Measurements from ENCODE around the gene NPY.

The NPY gene

GRCh38 chr7:24313777-24314176 lies 29.8 kb downstream of the NPY start:
- DNase-seq (ENCODE audit: low read depth, low spot score), result no peak

- no peak for DNase-seq (ENCODE audit: low read depth, low spot score)
Measured at GRCh38 chr7:24316340-24316739, 32.4 kb downstream of the NPY start.

- no peak for DNase-seq (ENCODE audit: low read depth, low spot score)
Measured at GRCh38 chr7:24318326-24318725, 34.3 kb downstream of the NPY start.

- no peak for DNase-seq (ENCODE audit: low read depth, low spot score)
Measured at GRCh38 chr7:24319209-24319608, 35.2 kb downstream of the NPY start.

GRCh38 chr7:24323961-24324480 lies 40.0 kb downstream of the NPY start:
- DNase-seq (ENCODE audit: low read depth, low spot score), result no peak

GRCh38 chr7:24325708-24326107 lies 41.7 kb downstream of the NPY start:
- no peak for DNase-seq (ENCODE audit: low read depth, low spot score)

- DNase-seq (ENCODE audit: low read depth, low spot score), result no peak
Measured at GRCh38 chr7:24328050-24328449, 44.1 kb downstream of the NPY start.

- DNase-seq (ENCODE audit: low read depth, low spot score), result no peak
Measured at GRCh38 chr7:24328894-24329293, 44.9 kb downstream of the NPY start.

- no peak for DNase-seq (ENCODE audit: low read depth, low spot score)
Measured at GRCh38 chr7:24334012-24334411, 50.0 kb downstream of the NPY start.

GRCh38 chr7:24334627-24335026 lies 50.6 kb downstream of the NPY start:
- no peak for DNase-seq (ENCODE audit: low read depth, low spot score)

- no peak for DNase-seq (ENCODE audit: low read depth, low spot score)
Measured at GRCh38 chr7:24336461-24336860, 52.5 kb downstream of the NPY start.

GRCh38 chr7:24337180-24337579 lies 53.2 kb downstream of the NPY start:
- DNase-seq (ENCODE audit: low read depth, low spot score), result no peak

GRCh38 chr7:24339575-24339974 lies 55.6 kb downstream of the NPY start:
- DNase-seq (ENCODE audit: low read depth, low spot score), result no peak

GRCh38 chr7:24340727-24341126 lies 56.7 kb downstream of the NPY start:
- DNase-seq (ENCODE audit: low read depth, low spot score), result no peak
